Cerebellar cortex (tissue), 1 donor: Measurements from ENCODE around the gene HPCAL1.

ENCODE experiments used
- DNase-seq: peaks from one replicate; pipeline ENCODE4 v3.0.0-alpha.2; 2015; ENCODE audit warnings: low spot score

Gene HPCAL1

DNA sequence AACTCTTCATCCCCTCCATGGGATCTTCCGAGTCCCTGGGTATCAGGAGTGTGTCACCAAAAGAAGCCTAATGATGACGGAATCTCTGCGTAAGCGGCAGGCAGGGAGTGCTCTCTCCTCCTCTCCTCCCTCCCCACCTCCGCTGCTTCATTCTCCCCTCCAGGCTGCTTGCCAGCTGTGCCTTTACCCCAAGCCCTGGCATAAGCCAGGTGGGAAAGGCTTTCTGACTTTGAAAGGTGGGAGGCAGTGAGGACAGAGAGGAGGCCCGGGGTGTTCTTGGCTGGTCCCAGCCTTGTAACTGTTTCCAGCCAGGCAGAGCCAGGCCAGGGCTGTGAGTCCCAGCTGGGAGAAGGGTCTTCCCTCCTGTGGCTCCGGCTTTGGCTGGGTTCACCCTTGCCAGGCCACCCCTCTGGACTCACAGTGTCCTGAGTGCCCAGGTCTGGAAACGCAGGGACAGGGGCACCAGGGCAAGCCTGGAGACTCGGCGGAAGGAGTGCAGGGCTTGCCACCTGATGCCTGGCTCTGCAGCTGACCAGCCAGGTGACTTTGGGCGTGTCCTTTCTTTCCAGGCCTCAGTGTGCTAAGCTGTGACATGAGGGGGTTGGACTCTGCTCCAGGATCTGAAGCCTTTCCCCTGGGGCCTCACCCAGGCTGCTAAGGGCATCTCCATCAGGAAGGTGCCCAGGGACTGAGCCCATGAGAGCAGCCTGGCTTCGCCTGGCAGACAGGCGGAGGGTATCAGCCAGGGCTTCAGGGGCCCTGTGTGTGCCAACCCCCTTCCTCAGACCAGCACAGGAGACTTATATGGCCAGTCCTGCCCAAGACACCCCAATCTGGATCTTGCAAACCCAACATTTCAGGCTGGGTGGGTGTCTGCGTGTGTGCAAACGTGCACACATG lies 32.7 kb upstream of the HPCAL1 start:
- DNase-seq, result no peak

DNA sequence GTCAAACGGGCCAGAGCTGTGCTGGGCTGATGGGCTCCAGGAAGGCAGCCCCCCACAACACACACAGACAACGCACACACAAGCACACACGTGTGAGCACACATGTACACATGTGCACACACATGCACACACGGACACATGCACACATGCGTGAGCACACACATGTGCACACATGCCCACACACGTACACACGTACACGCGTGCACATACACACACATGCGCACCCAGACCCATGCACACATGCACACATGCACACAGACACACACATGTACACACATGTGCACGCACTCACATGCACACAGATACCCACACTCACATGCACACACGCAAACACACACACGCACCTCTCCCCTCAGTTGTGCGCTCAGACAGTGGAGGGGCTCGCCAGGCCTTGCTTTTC lies 31.2 kb upstream of the HPCAL1 start:
- no peak for DNase-seq

DNA sequence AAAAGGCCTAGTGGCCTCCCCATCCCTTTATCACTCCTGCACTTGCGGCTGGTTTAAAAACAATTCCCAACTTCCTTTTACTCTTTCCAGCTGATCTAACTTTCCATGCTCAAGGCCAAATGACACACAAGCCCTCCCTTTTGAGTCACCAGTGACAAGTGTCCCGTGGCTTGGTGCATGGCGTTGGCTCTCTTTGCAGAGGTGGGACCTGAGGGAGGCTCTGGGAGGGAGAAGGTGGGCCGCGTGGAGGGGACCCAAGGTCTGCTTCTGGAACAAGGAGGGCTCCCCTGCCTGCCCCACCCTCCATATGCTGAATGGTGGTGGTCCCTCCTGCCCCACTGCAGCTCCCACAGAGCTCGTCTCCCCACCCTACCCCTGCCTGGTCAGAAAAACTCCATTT lies 30.8 kb upstream of the HPCAL1 start:
- DNase-seq, result no peak

DNA sequence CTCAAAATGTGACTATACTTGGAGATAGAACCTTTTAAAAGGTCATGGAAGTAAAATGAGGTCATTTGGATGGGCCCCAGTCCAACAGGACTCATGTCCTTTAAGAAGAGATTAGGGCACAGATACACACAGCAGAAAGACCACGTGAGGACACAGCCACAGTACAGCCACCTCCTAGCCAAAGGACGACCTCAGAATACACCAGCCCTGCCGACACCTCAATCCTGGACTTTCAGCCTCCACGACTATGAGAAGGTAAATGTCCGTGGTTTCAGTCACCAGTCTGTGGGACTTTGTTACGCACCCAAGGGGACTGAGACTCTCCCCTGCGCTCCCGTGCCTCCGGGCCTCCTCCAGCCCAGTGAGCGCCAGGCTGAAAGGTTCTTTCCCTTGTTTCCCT lies 30.2 kb upstream of the HPCAL1 start:
- no peak for DNase-seq

DNA sequence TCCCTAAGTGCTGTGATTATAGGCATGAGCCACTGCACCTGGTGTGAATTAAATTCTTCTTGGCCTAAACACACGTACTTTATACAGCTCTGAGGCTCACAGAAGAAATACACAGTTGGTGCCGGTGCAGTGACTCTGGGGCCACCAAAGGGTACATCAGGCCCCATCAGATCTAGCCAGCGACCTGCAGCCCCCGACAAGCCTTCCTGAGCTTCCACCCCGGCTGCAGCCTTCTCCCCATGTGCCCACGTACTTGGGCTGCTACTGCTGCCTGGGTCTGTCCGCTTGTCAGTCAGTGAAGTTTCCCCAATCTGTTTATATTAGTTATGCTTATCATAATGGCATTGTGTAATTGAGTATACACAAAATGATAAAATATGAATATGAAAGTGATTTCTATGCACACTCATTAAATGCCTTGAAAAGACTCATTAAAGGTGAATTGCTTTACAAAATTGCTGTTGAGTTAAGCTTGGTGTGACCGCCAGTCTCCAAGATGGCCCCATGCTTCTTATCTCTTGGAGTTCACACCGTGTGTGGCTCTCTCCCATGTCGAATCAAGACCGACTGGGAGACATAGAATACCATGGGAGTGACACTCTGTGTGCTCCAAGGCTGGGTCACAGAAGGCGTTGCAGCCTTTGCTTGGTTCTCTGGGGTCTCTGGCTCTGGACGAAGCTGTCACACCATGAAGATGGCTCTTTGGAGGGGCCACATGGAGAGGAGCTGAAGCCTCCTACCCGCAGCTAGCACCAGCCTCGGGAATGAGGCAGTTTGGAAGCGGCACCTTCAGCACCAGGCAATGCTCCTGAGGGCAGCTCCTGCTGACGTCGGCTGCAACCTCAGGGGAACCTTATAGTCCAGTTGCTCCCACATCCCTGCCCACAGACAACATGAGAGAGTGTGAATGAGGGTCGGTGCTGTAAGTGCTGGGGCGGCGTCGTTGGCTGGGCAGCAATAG lies 29.2 kb upstream of the HPCAL1 start:
- no peak for DNase-seq

DNA sequence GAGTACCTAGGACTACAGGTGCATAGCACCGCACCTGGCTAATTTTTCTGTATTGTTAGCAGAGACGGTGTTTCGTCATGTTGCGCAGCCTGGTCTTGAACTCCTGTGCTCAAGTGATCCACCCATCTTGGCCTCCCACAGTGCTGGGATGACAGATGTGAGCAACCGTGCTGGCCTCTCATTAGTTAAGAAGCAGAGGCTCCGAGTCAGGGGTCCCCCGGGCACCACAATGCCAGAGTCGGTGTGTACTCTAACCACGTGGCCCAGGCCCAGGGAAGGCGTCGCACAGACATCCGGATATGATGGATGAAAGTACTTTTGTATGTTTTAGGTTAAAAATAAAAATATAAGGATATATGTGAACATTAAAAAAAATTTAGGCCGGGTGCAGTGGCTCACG lies 28.3 kb upstream of the HPCAL1 start:
- DNase-seq, result no peak

DNA sequence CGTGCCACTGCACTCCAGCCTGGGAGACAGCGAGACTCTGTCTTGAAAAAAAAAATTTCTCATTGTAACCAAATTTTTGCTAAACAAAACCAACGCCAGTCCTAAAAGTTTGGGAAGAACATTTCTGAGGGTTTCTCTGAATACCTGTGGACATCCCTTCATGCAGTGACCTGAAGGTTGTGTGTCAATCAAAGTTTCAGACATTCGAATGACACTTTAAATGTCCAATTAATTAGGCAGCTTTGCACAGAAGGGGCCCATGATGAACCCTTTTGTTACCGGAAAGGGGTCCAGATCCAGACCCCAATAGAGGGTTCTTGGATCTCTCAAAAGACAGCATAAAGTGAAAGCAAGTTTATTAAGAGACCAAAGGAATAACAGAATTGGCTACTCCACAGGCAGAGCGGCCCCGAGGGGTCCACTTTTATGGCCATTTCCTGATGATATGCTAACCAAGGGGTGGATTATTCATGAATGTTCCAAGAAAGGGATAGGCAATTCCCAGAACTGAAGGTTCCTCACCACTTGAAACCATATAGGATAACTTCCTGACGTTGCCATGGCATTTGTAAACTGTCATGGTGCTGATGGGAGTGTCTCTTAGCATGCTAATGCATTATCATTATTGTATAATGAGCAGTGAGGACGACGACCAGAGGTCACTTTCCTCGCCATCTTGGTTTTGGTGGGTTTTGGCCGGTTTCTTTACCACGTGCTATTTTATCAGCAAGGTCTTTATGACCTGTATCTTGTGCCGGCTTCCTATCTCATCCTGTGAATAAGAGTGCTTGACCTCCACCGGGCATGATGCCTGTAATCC lies 27.5 kb upstream of the HPCAL1 start:
- DNase-seq, result no peak

DNA sequence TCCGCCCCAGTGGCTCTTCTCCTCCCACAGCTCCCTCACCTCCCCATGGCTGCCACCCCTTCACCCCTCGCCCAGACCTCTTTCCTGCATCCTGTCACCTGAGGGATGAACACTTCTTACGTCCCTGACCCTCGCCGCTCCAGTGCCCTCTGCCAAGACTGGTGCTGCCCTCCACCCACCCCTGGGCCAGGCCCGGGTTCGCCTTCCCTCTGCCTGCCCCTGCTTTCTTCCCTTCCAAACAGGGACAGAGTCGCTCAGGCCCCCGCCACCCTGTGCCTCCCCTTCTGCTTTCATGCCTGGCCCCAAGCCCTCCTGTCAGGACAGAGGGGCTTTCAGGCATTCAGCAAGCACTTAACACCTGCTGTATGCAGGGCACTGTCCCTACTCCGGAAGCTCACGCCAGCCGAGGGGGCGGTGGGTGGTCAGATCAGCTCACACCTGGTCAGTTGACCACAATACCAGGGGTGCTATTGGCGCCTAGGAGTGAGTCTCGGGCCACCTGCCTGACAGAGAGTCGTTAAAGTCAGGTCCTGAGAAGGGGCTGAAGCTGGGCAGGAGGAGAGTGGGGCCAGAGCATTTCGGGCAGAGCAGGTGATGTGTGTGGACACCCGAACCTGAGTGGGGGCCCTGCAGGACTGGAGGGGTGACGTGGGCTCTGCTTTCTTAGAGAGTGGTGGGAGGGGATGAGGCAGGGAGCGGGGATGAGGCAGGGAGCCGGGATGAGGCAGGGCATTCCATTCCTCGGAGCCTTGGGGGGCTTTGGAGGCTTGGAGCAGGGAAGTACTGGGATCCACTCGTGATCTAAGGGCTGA lies 26.0 kb upstream of the HPCAL1 start:
- no peak for DNase-seq

DNA sequence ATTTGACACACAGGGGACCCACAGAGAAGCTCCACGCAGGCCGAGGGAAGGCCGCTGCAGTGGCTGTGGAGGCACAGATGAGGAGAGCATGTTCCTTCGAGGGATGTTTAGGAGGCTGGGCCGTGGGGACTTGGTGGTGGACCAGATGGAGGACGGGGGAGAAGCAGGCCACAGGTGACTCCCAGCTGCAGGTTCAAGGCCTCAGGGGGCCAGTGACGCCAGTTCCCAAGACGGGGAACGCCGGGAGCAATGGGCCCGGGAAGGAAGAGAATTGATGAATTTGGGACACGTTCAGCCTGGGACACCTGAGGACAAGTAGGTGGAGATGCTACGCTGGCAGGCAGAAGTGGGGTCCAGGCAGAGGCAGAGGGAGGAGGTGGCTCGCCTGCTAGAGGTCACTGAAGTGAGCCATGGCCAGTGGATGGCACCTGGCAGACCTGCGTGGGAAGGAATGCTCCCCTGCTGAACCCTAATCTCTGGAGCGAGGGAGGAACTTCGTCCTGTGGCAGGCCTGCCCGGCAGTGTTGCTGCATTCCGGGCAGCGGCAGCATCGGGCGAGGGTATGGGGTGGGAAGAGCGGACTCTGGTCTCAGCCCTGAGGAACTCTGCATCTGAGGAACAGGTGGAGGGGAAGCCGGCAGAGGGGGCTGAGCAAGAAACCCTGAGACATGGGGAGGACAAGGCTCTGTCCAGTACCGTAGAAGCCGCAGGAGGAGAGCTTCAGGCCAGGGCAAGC lies 25.2 kb upstream of the HPCAL1 start:
- DNase-seq, result no peak

DNA sequence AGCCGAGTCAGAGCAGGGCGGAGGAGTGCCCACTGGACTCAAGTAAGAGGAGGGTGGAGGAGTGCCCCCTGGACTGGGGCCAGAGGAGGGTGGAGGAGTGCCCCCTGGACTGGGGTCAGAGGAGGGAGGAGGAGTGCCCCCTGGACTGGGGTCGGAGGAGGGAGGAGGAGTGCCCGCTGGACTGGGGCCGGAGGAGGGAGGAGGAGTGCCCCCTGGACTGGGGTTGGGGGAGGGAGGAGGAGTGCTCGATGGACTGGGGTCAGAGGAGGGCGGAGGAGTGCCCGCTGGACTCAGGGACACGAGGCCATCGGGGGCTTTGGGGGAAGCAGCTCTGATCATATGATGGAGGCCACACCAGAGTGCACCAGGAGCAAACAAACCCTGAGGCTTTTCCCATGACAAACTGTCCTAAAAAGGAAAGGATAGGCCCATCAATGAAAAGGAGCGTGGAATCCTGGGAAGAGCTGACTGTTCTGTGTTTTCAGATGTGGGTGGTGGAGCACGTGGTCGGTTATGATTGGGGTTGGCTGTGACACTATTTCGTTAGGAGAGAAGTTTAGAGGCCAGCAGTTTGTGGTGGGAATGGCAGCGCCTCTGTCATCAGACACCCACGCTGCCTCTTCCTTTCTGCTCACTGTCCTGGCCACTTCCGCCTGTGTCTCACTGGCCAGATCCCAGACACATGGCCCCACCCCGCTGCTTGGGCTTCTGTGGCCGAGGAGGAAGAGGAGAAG lies 24.5 kb upstream of the HPCAL1 start:
- DNase-seq, result no peak

DNA sequence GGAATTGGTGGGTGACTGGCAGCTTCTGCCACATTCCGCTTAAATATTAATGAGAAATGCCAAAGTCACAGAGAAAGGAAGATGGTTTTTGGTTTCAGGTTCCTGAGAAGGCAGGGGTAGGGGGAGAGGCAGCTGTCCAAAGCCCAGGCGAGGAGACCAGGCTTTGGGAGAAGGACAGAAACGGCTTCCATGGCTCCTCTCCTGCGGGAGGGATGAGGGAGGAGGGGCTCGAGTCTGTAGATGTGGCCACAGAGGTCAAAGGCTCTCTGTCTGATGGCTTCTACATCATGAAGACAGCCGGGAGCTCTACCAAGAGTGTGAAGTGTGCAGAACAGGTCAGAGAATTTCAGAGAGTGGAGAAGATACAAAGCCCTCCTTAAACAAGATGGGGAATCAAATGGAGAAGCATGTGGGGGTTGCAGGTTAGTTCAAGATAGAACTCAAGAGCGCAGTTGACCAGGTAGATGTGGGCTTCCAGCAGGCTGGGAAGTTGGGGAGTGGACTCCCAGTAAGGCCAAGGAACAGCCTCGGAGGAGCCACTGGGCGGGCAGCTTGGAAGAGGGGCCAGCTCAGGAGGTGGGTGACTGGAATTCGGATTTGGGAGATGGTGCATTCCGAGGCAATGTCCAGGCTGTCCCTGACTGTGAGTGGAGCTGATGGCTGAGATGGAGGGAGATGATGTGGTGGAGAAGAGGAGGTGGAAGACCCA lies 23.8 kb upstream of the HPCAL1 start:
- DNase-seq, result no peak

DNA sequence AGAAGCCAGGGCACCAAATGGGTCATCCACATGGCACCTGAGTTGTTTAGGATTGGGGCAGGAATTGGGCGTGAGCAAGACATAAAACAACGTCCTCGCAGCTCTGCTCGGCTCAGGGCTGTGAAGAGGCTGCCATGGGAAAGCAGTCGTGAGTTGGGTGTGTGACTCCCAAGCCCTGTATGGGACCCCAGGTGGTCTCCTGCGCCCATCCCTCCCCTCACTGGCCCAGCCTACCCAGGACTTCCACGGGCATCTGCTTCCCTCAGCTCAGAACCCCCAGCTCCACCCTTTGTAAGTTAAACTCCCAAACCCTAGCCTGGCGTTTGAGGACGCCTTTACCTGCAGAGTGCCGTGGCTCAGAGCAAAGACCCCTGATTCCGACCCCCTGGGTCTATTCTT lies 23.2 kb upstream of the HPCAL1 start:
- no peak for DNase-seq

DNA sequence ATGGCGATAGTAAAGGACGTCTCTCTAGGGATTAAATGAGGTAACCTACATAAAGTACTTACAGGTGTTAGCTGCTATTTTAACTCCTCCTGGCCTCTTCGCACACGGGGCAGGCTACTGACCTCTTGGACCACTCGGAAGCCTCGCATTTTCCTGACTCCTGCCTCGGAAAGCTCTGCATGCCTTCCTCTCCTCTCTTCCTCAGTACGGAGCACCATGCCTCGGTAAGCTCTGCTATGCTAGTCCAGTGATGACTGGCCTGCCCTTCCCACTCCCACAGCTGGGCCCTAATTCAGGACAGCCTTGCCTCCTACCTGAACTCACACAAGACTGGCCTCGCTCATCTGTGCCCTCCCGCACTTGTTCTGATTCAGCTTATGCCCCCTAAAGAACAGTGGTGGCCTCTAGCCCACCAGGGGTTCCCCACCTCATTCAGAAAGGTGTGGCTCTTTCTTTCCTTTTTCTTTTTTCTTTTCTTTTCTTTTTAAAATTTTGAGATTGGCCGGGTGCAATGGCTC lies 22.7 kb upstream of the HPCAL1 start:
- no peak for DNase-seq

DNA sequence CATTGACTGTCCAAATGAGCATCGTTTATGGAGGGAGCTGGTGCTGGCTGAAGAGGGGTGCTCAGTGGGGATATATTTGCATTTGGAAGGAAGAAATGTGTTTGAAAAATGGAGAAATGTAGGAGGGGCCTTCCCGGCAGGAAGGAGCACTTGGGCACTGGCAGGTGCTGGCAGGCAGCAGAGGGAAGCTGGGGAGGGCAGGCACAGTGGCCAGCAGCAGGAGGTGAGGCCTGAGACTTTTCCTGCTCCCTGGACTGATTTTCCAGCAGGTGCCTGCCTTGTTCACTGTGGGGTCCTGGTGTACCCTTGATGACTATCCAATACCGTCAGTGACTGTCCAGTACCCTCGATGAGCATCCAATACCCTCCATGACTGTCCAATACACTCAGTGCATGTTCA lies 20.8 kb upstream of the HPCAL1 start:
- no peak for DNase-seq

DNA sequence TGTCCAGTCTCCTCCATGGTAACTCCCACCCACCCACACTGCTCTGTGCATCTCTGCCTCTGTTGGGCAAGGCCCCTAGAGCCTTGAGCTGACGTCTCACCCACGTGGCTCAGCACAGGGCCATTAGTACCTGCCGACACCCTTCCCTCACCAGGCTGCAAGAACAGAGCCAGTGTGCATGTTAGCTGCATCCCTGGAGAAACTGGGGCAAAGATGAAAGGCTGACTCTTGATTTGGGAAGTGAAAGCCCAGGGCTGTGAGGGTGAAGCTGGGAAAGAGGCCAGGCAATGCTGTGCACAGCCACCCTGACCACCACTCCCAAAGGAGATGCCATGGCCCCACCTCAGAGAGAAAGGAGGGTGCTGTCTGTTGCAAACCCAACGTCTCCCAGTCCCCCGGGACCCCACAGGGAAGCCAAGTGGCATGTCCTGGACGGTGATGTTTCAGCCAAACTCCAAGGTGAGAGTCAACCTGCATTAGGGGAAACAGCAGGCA lies 20.0 kb upstream of the HPCAL1 start:
- no peak for DNase-seq

DNA sequence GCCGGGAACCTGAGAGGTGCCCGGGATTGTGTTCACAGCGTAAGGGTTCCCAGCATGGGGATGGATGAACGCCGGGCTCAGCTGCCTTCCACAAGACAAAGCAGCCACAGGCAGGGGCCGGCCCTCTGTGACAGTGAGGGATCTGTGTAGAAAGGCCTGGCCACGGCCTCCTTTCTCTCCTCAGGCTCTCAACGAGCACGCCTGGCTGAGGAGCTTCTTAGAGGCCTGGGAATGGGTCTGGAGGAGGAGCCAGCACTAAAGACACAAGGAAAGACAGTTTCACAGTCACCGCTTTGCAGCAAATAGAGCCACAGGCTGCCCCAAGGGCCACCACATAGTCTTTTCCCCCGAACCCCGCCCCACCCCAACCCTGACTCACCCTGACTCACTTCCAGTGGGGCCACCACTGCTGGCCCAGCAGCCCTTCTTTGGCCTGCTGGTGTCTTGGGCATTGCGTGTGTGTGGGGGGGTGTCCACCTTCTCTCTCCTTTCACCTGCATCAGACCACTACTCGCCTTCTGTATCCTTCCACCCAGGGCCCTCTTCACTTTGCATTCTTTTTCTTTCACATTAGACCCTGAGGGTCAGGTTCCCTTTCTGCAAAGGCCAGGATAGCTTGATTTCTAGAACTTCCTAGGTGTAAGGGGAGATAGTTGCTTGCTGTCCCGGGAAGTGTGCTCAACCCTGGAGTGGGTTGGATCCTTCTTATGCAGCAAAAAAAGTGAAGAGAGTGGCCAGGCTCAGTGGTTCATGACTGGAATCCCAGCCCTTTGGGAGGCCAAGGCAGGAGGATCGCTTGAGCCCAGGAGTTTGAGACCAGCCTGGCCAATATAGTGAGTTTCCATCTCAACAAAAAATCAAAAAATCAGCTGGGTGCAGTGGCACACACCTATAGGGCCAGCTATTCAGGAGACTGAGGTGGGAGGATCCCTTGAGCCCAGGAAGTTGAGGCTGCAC lies 19.3 kb upstream of the HPCAL1 start:
- DNase-seq, result no peak

DNA sequence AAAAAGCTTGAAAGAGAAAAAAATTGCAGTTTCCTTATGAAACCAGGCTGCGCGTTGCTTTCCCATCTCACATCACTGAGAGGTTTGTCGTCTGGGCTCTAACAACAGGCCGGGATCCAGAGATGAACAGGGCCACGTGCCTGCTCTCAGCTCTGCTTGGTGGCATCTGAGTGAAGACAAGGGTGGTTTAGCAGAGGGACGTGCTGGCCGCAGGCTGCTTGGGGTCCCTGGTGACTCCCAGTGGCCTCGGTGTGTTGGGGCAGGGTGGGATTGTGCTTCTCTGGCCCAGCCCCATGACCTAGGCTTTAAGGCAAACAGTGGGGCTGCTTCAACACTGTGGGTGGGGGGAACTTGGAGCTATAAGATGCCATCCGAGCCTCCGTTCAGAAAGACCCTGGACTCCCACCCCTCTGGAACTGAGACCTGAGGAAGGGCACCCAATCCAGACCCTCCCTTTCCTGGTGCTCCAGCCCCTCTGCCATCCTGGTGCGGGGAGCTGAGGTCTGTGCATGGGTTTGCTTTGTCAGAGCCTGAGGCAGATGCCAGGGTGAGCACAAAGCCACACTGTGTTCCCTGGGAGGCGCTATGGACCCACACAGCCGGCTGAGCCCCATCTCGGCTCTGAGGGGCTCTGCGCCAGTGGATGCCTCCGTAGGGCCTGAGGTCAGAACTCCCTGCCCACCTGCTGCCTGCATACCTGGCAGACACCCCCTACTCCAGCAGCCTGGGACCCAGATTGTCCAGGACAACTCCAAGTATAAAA lies 18.4 kb upstream of the HPCAL1 start:
- DNase-seq, result no peak
